Measurements from ENCODE around the gene VSTM2B. TPM values are rescaled to one million over a fixed set of nuclear protein-coding genes. Genes with fewer than 3 reads are reported as not detected.

VSTM2B gene
- total and polyA plus RNA-seq, 4 donors, result not detected

- no peak for TF ChIP-seq REST (IDR thresholded peaks at IDR 0.05)
These were observed 12.4 kb downstream of the VSTM2B start (continued) for GRCh38 chr19:29538146-29538545.

- WGBS, result 61% methylated on average over 3 of the region's 3 CpGs
- Histone ChIP-seq H3K4me1 (ENCODE audit: control insufficient read depth in 4 of 4, insufficient read depth in 4 of 4, low read length in 3 of 4) (no peaks in the 10 kb centered on the region), H3K27me3 (ENCODE audit: control insufficient read depth in 4 of 4, insufficient read depth in 4 of 4, low read length in 3 of 4) (peaks cover 0 to 10% (median 0%) of the 10 kb centered on the region in 4 donors), H3K27ac (ENCODE audit: low read depth in 1 of 2, low read length in 2 of 2) (no peak overlapping the region), H3K36me3 (ENCODE audit: control insufficient read depth in 4 of 4, insufficient read depth in 3 of 4, low read depth in 1 of 4, low read length in 3 of 4) (no peaks in the 10 kb centered on the region), H3K9ac (ENCODE audit: low read depth in 1 of 2, low read length in 2 of 2) (no peak overlapping the region), H3K4me3 (ENCODE audit: low read depth in 1 of 3, low read length in 3 of 3) (no peak overlapping the region), H3K9me3 (ENCODE audit: control insufficient read depth in 4 of 4, low read length in 3 of 4) (no peaks in the 10 kb centered on the region)
- TF ChIP-seq TAF1 (conservative IDR thresholded peaks at IDR 0.05) (no peak), HNF4A (conservative IDR thresholded peaks at IDR 0.05) (no peak), REST (IDR thresholded peaks at IDR 0.05) (no peak), EGR1 (IDR thresholded peaks at IDR 0.05; ENCODE audit: low read depth in 2 of 2) (no peak), MAX (IDR thresholded peaks at IDR 0.05) (no peak), RAD21 (IDR thresholded peaks at IDR 0.05) (no peak), GABPA (IDR thresholded peaks at IDR 0.05 in 1 of 2, conservative IDR thresholded peaks at IDR 0.05 in 1 of 2) (no peak)
- DNase-seq (ENCODE audit: low spot score), result no peak
These were observed 12.9 kb downstream of the VSTM2B start for GRCh38 chr19:29538651-29539050.

GRCh38 chr19:29539131-29539530 lies 13.3 kb downstream of the VSTM2B start:
- no peaks in the 10 kb centered on the region for H3K4me1 ChIP-seq (ENCODE audit: control insufficient read depth in 4 of 4, insufficient read depth in 4 of 4, low read length in 3 of 4)
- DNase-seq (ENCODE audit: low spot score), result no peak
- no peak overlapping the region for H3K4me3 ChIP-seq (ENCODE audit: low read depth in 1 of 3, low read length in 3 of 3)
- no peak overlapping the region for H3K27ac ChIP-seq (ENCODE audit: low read depth in 1 of 2, low read length in 2 of 2)
- H3K36me3 ChIP-seq (ENCODE audit: control insufficient read depth in 4 of 4, insufficient read depth in 3 of 4, low read depth in 1 of 4, low read length in 3 of 4), result no peaks in the 10 kb centered on the region
- 72% methylated on average over 9 of the region's 9 CpGs for WGBS
- H3K27me3 ChIP-seq (ENCODE audit: control insufficient read depth in 4 of 4, insufficient read depth in 4 of 4, low read length in 3 of 4), result peaks cover 0 to 10% (median 0%) of the 10 kb centered on the region in 4 donors
- no peaks in the 10 kb centered on the region for H3K9me3 ChIP-seq (ENCODE audit: control insufficient read depth in 4 of 4, low read length in 3 of 4)
- no peak overlapping the region for H3K9ac ChIP-seq (ENCODE audit: low read depth in 1 of 2, low read length in 2 of 2)
- TF ChIP-seq RXRA (IDR thresholded peaks at IDR 0.05), result no peak
- no peak for TF ChIP-seq ATF3 (IDR thresholded peaks at IDR 0.05)
- TF ChIP-seq SP1 (IDR thresholded peaks at IDR 0.05), result no peak
- no peak for TF ChIP-seq YY1 (IDR thresholded peaks at IDR 0.05)
- no peak for TF ChIP-seq MAX (IDR thresholded peaks at IDR 0.05)
- no peak for TF ChIP-seq ZBTB33 (IDR thresholded peaks at IDR 0.05)
- TF ChIP-seq RAD21 (IDR thresholded peaks at IDR 0.05), result no peak
- no peak for TF ChIP-seq GABPA (IDR thresholded peaks at IDR 0.05 in 1 of 2, conservative IDR thresholded peaks at IDR 0.05 in 1 of 2)
- TF ChIP-seq FOXA1 (IDR thresholded peaks at IDR 0.05), result no peak
- no peak for TF ChIP-seq CTCF (IDR thresholded peaks at IDR 0.05; ENCODE audit: low read depth, low read length, missing input control)
